Measurements from ENCODE around the gene FANCC.

GRCh38 chr9:95302479-95302878 is 15.0 kb downstream of the FANCC start:
- TF ChIP-seq CTCF (IDR thresholded peaks at IDR 0.05) (no peak), POLR2A (IDR thresholded peaks at IDR 0.05) (no peak)
